ENCODE data around the gene SBF2.

SBF2 gene

GRCh38 chr11:9821008-9821752, 472.8 kb downstream of the SBF2 start:
- no peak for DNase-seq
- Histone ChIP-seq H3K4me3 (ENCODE audit: low read depth, low read length) (no peak overlapping the region), H3K36me3 (no peaks in the 10 kb centered on the region), H3K9me3 (ENCODE audit: severe bottlenecking) (no peaks in the 10 kb centered on the region), H3K27me3 (ENCODE audit: insufficient read depth, low read depth, severe bottlenecking) (no peaks in the 10 kb centered on the region), H3K27ac (no peak overlapping the region)
- no peak for TF ChIP-seq CTCF (IDR thresholded peaks at IDR 0.05; ENCODE audit: low read depth, low read length)

GRCh38 chr11:9820260-9820659, 473.8 kb downstream of the SBF2 start:
- H3K27ac ChIP-seq = no peak overlapping the region
- DNase-seq = no peak
- no peak overlapping the region for H3K4me3 ChIP-seq (ENCODE audit: low read depth, low read length)
- no peaks in the 10 kb centered on the region for H3K27me3 ChIP-seq (ENCODE audit: insufficient read depth, low read depth, severe bottlenecking)
- H3K36me3 ChIP-seq = no peaks in the 10 kb centered on the region
- TF ChIP-seq CTCF (IDR thresholded peaks at IDR 0.05; ENCODE audit: low read depth, low read length) = no peak
- no peaks in the 10 kb centered on the region for H3K9me3 ChIP-seq (ENCODE audit: severe bottlenecking)

GRCh38 chr11:9817191-9817590, 476.8 kb downstream of the SBF2 start:
- no peak overlapping the region for H3K27ac ChIP-seq
- no peaks in the 10 kb centered on the region for H3K27me3 ChIP-seq (ENCODE audit: insufficient read depth, low read depth, severe bottlenecking)
- H3K4me3 ChIP-seq (ENCODE audit: low read depth, low read length) = no peak overlapping the region
- H3K36me3 ChIP-seq = no peaks in the 10 kb centered on the region
- no peak for TF ChIP-seq CTCF (IDR thresholded peaks at IDR 0.05; ENCODE audit: low read depth, low read length)
- DNase-seq = no peak
- H3K9me3 ChIP-seq (ENCODE audit: severe bottlenecking) = no peaks in the 10 kb centered on the region

GRCh38 chr11:9815486-9816136, 478.4 kb downstream of the SBF2 start:
- no peak overlapping the region for H3K27ac ChIP-seq
- TF ChIP-seq CTCF (IDR thresholded peaks at IDR 0.05; ENCODE audit: low read depth, low read length) = no peak
- no peaks in the 10 kb centered on the region for H3K9me3 ChIP-seq (ENCODE audit: severe bottlenecking)
- H3K36me3 ChIP-seq = no peaks in the 10 kb centered on the region; the same call in 1 of the 2 replicates
- no peaks in the 10 kb centered on the region for H3K27me3 ChIP-seq (ENCODE audit: insufficient read depth, low read depth, severe bottlenecking)
- no peak for DNase-seq
- no peak overlapping the region for H3K4me3 ChIP-seq (ENCODE audit: low read depth, low read length)

- DNase-seq = no peak
- Histone ChIP-seq H3K36me3 (no peaks in the 10 kb centered on the region; the same call in 1 of the 2 replicates), H3K27me3 (ENCODE audit: insufficient read depth, low read depth, severe bottlenecking) (no peaks in the 10 kb centered on the region), H3K27ac (no peak overlapping the region), H3K9me3 (ENCODE audit: severe bottlenecking) (no peaks in the 10 kb centered on the region), H3K4me3 (ENCODE audit: low read depth, low read length) (no peak overlapping the region)
- no peak for TF ChIP-seq CTCF (IDR thresholded peaks at IDR 0.05; ENCODE audit: low read depth, low read length)
Measured at GRCh38 chr11:9814108-9814507, 479.9 kb downstream of the SBF2 start.

All from WERI-Rb-1 (cell line).